HepG2 (cell line): ENCODE measurements around the gene LPXN. TPM values are rescaled to one million over a fixed set of nuclear protein-coding genes. Genes with fewer than 3 reads are reported as not detected.
A peak's percentile ranks its signal among the peaks of the same experiment; 100 is the strongest.

Experiments
- ATF7 ChIP-seq, 2 experiments: fragments of 450-650 bp in 1 of 2; sonication (generic) in 1 of 2; formaldehyde crosslinking in 1 of 2; IDR thresholded peaks; 2 replicates each; pipeline versions ENCODE4 v1.4.0 to v1.6.1; 2016 to 2020; ENCODE audit warnings: antibody characterized with exemption in 1 of 2, mild to moderate bottlenecking in 1 of 2, missing genetic modification reagents in 1 of 2
- CC2D1A ChIP-seq: sonication (generic); formaldehyde crosslinking; IDR thresholded peaks from 2 replicates; pipeline ENCODE4 v1.8.1; 2023; ENCODE audit warnings: mild to moderate bottlenecking, missing genetic modification reagents
- HNF1A ChIP-seq, 2 experiments: sonication (generic) in 1 of 2; formaldehyde crosslinking in 1 of 2; IDR thresholded peaks; 2 replicates each; pipeline versions ENCODE4 v1.4.0 to v1.6.1; 2016 to 2020; ENCODE audit warnings: borderline replicate concordance in 1 of 2, low read depth in 1 of 2, mild to moderate bottlenecking in 1 of 2, missing genetic modification reagents in 1 of 2
- KLF9 ChIP-seq: IDR thresholded peaks from 2 replicates; pipeline ENCODE4 v1.6.1; 2016; ENCODE audit warnings: low read depth
- MEF2D ChIP-seq: sonication (generic); formaldehyde crosslinking; IDR thresholded peaks from 2 replicates; pipeline ENCODE4 v1.5.1; 2020; ENCODE audit warnings: mild to moderate bottlenecking, missing genetic modification reagents
- MYC ChIP-seq: sonication (generic); formaldehyde crosslinking; IDR thresholded peaks from 2 replicates; pipeline ENCODE4 v1.9.0; 2021; ENCODE audit warnings: missing genetic modification reagents, borderline replicate concordance
- MYPOP ChIP-seq: sonication (generic); formaldehyde crosslinking; IDR thresholded peaks from 2 replicates; pipeline ENCODE4 v1.8.1; 2023; ENCODE audit warnings: mild to moderate bottlenecking, moderate library complexity, missing genetic modification reagents
- PLSCR1 ChIP-seq: sonication (generic); formaldehyde crosslinking; IDR thresholded peaks from 2 replicates; pipeline ENCODE4 v1.5.0; 2020; ENCODE audit warnings: missing genetic modification reagents, mild to moderate bottlenecking, borderline replicate concordance
- ZBTB46 ChIP-seq: sonication (generic); formaldehyde crosslinking; IDR thresholded peaks from 2 replicates; pipeline ENCODE4 v1.4.0; 2020; ENCODE audit warnings: mild to moderate bottlenecking, missing genetic modification reagents, borderline replicate concordance
- ZMAT3 ChIP-seq: sonication (generic); formaldehyde crosslinking; conservative IDR thresholded peaks from 2 replicates; pipeline ENCODE4 v1.7.0; 2021; ENCODE audit warnings: missing genetic modification reagents
- ZNF354B ChIP-seq: sonication (generic); formaldehyde crosslinking; IDR thresholded peaks from 2 replicates; pipeline ENCODE4 v1.8.0; 2022; ENCODE audit warnings: mild to moderate bottlenecking, missing genetic modification reagents
- ZNF609 ChIP-seq: sonication (generic); formaldehyde crosslinking; IDR thresholded peaks from 2 replicates; pipeline ENCODE4 v1.4.0; 2020; ENCODE audit warnings: mild to moderate bottlenecking, missing genetic modification reagents, borderline replicate concordance
- ZSCAN25 ChIP-seq: sonication (generic); formaldehyde crosslinking; IDR thresholded peaks from 2 replicates; pipeline ENCODE4 v1.8.0; 2022; ENCODE audit warnings: mild to moderate bottlenecking, missing genetic modification reagents
- polyA plus RNA-seq, 8 experiments: library from polyadenylated mRNA; depleted of rRNA in 3 of 8; stranded (reverse) in 7 of 8; unstranded in 1 of 8; fragments of >200 nt; fragmentation: Illumina TruSeq in 4 of 8; extraction: Trizol in 4 of 8; gene quantifications; 2 replicates each; pipeline versions ENCODE4 v1.2.1 to v1.2.3, GENCODE V29; 2011 to 2016; ENCODE audit warnings: low read depth in 4 of 8, missing spikeins in 1 of 8, mixed read lengths in 1 of 8; ENCODE audit not compliant: insufficient read depth in 1 of 8
- total RNA-seq, 5 experiments: library from RNA; depleted of rRNA; stranded (reverse); fragments of >200 nt; fragmentation: Illumina TruSeq; extraction: Trizol; gene quantifications; 2 replicates each; pipeline ENCODE4 v1.2.3, GENCODE V29; 2016; ENCODE audit warnings: low read depth in 1 of 5

The LPXN gene
- total and polyA plus RNA-seq, 2 of the 13 experiments (the other 11 are each of a cell fraction or from before 2014, with no cell fraction given), result 1.7 to 3.5 TPM

GRCh38 chr11:58578136-58578634 is 2.5 kb upstream of the LPXN start (continued):
- TF ChIP-seq MYPOP (no peak), KLF9 (no peak), ATF7 (IDR thresholded peaks at IDR 0.05) (no peak), ATF7 (CRISPR knock-in tag; IDR thresholded peaks at IDR 0.05) (no peak), CC2D1A (no peak), MEF2D (no peak), ZNF609 (no peak), ZBTB46 (CRISPR knock-in tag) (no peak), MYC (no peak), PLSCR1 (no peak), HNF1A (IDR thresholded peaks at IDR 0.05; ENCODE audit: low read depth) (peak; percentile 48), HNF1A (CRISPR knock-in tag; IDR thresholded peaks at IDR 0.05; ENCODE audit: borderline replicate concordance) (0 out of 2 replicates have a peak, but pooled peaks have one; percentile 10), ZSCAN25 (CRISPR knock-in tag) (no peak), ZMAT3 (CRISPR knock-in tag) (no peak), ZNF354B (CRISPR knock-in tag) (no peak)
